Activated naive CD4-positive, alpha-beta T cell treated with anti-CD3 and anti-CD28 coated beads for 36 hours (primary cell): ENCODE data around the gene CCS. TPM values are rescaled to one million over a fixed set of nuclear protein-coding genes. Genes with fewer than 3 reads are reported as not detected.
A peak's percentile ranks its signal among the peaks of the same experiment; 100 is the strongest.
"Not testable (repeated sequence)": the region's sequence is repeated elsewhere in the genome, so short reads cannot be mapped to it uniquely, and the experiment has no call there.

Experiments used
- CTCF ChIA-PET: fragments of 350-600 bp; sonication (Branson Sonifier 250); formaldehyde crosslinking; loops from one replicate; lab custom pipeline; 2021; ENCODE audit warnings: antibody characterized with exemption; lab: Charles Lee
- DNase-seq: peaks from one replicate; pipeline ENCODE4 v3.0.0-alpha.2; 2020
- H3K27ac Mint-ChIP-seq: one replicate; pipeline ENCODE4 v1.8.0; 2021; ENCODE audit warnings: mild to moderate bottlenecking, mixed read lengths
- H3K27me3 Mint-ChIP-seq: one replicate; pipeline ENCODE4 v1.8.0; 2021; ENCODE audit warnings: low read depth, mixed read lengths
- H3K36me3 Mint-ChIP-seq: one replicate; pipeline ENCODE4 v1.8.0; 2021; ENCODE audit warnings: low read depth, mixed read lengths
- H3K4me1 Mint-ChIP-seq: one replicate; pipeline ENCODE4 v1.8.0; 2021; ENCODE audit warnings: low read depth, mixed read lengths
- H3K4me3 Mint-ChIP-seq: one replicate; pipeline ENCODE4 v1.8.0; 2021; ENCODE audit warnings: mild to moderate bottlenecking, moderate library complexity, mixed read lengths
- H3K9me3 Mint-ChIP-seq: one replicate; pipeline ENCODE4 v1.8.0; 2021; ENCODE audit warnings: mixed read lengths
- intact Hi-C: fragments of 100-400 bp; cut with micrococcal nuclease; formaldehyde crosslinking; loops from one replicate; pipeline ENCODE4 v1.15.1; 2023
- total RNA-seq, 2 experiments: library from RNA; stranded (reverse); gene quantifications; one replicate each; pipeline ENCODE4 v1.2.3, GENCODE V29; 2021

CCS gene
- total RNA-seq, 2 experiments from 2014 or later, result 22.6 to 22.8 TPM

GRCh38 chr11:66637557-66638176, 44.7 kb downstream of the CCS start:
- Mint-ChIP-seq H3K4me3 (peak overlapping the region; percentile 95), H3K27ac (peak overlapping the region; percentile 96), H3K4me1 (peaks cover 53% of the 10 kb centered on the region), H3K36me3 (peaks cover 63% of the 10 kb centered on the region), H3K9me3 (no peaks in the 10 kb centered on the region), H3K27me3 (no peaks in the 10 kb centered on the region)
- CTCF ChIA-PET, result interaction anchor here (0.6 to 2.4 kb wide), 11 partner anchors 9 to 252 kb away, joined by 3 to 14 read pairs (median 5); partner anchors contain the start of genes CCDC87, CCS, RBM14 and RBM4B
- no peak for DNase-seq
- intact Hi-C loops, result loop anchor here (1.0 to 5.0 kb wide), 6 partner anchors 21 to 230 kb away; partner anchors contain the start of genes ACTN3, CCDC87, CCS and DPP3

GRCh38 chr11:66638177-66639065, 45.4 kb downstream of the CCS start, which contains the start of gene RBM4:
TSS of gene RBM4 (plus strand) at chr11:66638703. CDS start at chr11:66639712, 1,009 bp downstream.
- CTCF ChIA-PET, result interaction anchor here (0.9 to 2.4 kb wide), 10 partner anchors 10 to 57 kb away, joined by 3 to 14 read pairs (median 5); partner anchors contain the start of genes CCDC87, CCS, RBM14 and RBM4B

GRCh38 chr11:66639066-66639813, 46.3 kb downstream of the CCS start:
- no peaks in the 10 kb centered on the region for H3K27me3 Mint-ChIP-seq
- CTCF ChIA-PET, result interaction anchor here (0.9 to 2.4 kb wide), 6 partner anchors 10 to 327 kb away, joined by 3 to 14 read pairs (median 6); partner anchors contain the start of genes CCDC87, CCS, RBM14 and RBM4B
- no peaks in the 10 kb centered on the region for H3K9me3 Mint-ChIP-seq
- intact Hi-C loops, result loop anchor here (5.0 kb wide), 1 partner anchor 232 kb away; no protein-coding TSS in a partner anchor
- peaks cover 70% of the 10 kb centered on the region for H3K36me3 Mint-ChIP-seq
- DNase-seq, result peak; percentile 49
- peaks cover 69% of the 10 kb centered on the region for H3K4me1 Mint-ChIP-seq
- H3K27ac Mint-ChIP-seq, result peak overlapping the region; percentile 96
- H3K4me3 Mint-ChIP-seq, result peak overlapping the region; percentile 95

More at GRCh38 chr11:66638177-66639065, 45.4 kb downstream of the CCS start, which contains the start of gene RBM4:
- peak within 1 kb of the TSS; percentile 95 for H3K4me3 Mint-ChIP-seq
- no peaks in the 10 kb centered on the region for H3K27me3 Mint-ChIP-seq
- no peaks in the 10 kb centered on the region for H3K9me3 Mint-ChIP-seq
- intact Hi-C loops, result loop anchor here (1.0 to 5.0 kb wide), 6 partner anchors 22 to 231 kb away; partner anchors contain the start of genes ACTN3, CCDC87, CCS and DPP3
- peaks cover 61% of the 10 kb centered on the region for H3K4me1 Mint-ChIP-seq
- H3K27ac Mint-ChIP-seq, result peak within 1 kb of the TSS; percentile 96
- H3K36me3 Mint-ChIP-seq, result peaks cover 66% of the 10 kb centered on the region
- DNase-seq, result peak; percentile 99

GRCh38 chr11:66639814-66640340, 46.9 kb downstream of the CCS start:
- H3K27ac Mint-ChIP-seq, result peak overlapping the region; percentile 96
- peaks cover 71% of the 10 kb centered on the region for H3K36me3 Mint-ChIP-seq
- H3K4me1 Mint-ChIP-seq, result peaks cover 72% of the 10 kb centered on the region
- intact Hi-C loops, result loop anchor here (5.0 kb wide), 1 partner anchor 233 kb away; no protein-coding TSS in a partner anchor
- DNase-seq, H3K27me3 Mint-ChIP-seq, H3K9me3 Mint-ChIP-seq: not testable (repeated sequence)
- CTCF ChIA-PET, result interaction anchor here (0.6 to 1.4 kb wide), 3 partner anchors 9 to 327 kb away, joined by 3 to 6 read pairs (median 3); no protein-coding TSS in a partner anchor
- H3K4me3 Mint-ChIP-seq, result peak overlapping the region; percentile 95

- peak overlapping the region; percentile 7 for H3K4me3 Mint-ChIP-seq
- peaks cover 83% of the 10 kb centered on the region for H3K36me3 Mint-ChIP-seq
- peaks cover 84% of the 10 kb centered on the region for H3K4me1 Mint-ChIP-seq
- CTCF ChIA-PET, result no interaction called here
- DNase-seq, result no peak
- no peaks in the 10 kb centered on the region for H3K9me3 Mint-ChIP-seq
- H3K27me3 Mint-ChIP-seq, result no peaks in the 10 kb centered on the region
- H3K27ac Mint-ChIP-seq, result peak overlapping the region; percentile 2
- intact Hi-C loops, result no loop called here
Measured at GRCh38 chr11:66641834-66642233, 48.8 kb downstream of the CCS start.

GRCh38 chr11:66643745-66644437, 50.9 kb downstream of the CCS start:
- H3K27me3 Mint-ChIP-seq, result no peaks in the 10 kb centered on the region
- intact Hi-C loops, result no loop called here
- H3K4me3 Mint-ChIP-seq, result peak overlapping the region; percentile 19
- peaks cover 85% of the 10 kb centered on the region for H3K36me3 Mint-ChIP-seq
- peaks cover 80% of the 10 kb centered on the region for H3K4me1 Mint-ChIP-seq
- CTCF ChIA-PET, result no interaction called here
- no peak for DNase-seq
- peak overlapping the region; percentile 47 for H3K27ac Mint-ChIP-seq
- no peaks in the 10 kb centered on the region for H3K9me3 Mint-ChIP-seq

GRCh38 chr11:66646828-66647227, 53.8 kb downstream of the CCS start:
- Mint-ChIP-seq H3K36me3 (peaks cover 76% of the 10 kb centered on the region), H3K4me3 (no peak overlapping the region), H3K27me3 (no peaks in the 10 kb centered on the region), H3K4me1 (peaks cover 80% of the 10 kb centered on the region), H3K9me3 (no peaks in the 10 kb centered on the region), H3K27ac (peak overlapping the region; percentile 38)
- CTCF ChIA-PET, result interaction anchor here (1.9 kb wide), 1 partner anchor 31 kb away, joined by 14 read pairs; the partner anchor contains the start of gene RBM4B
- no peak for DNase-seq
- intact Hi-C loops, result no loop called here

GRCh38 chr11:66649903-66650302, 56.9 kb downstream of the CCS start:
- Mint-ChIP-seq H3K4me1 (peaks cover 62% of the 10 kb centered on the region), H3K36me3 (peaks cover 57% of the 10 kb centered on the region), H3K27me3 (no peaks in the 10 kb centered on the region), H3K9me3 (no peaks in the 10 kb centered on the region), H3K27ac (peak overlapping the region; percentile 56), H3K4me3 (no peak overlapping the region)
- DNase-seq, result no peak
- intact Hi-C loops, result no loop called here
- CTCF ChIA-PET, result interaction anchor here (1.0 kb wide), 2 partner anchors 8 to 20 kb away, joined by 4 to 5 read pairs; no protein-coding TSS in a partner anchor

- intact Hi-C loops, result no loop called here
- Mint-ChIP-seq H3K9me3 (no peaks in the 10 kb centered on the region), H3K27me3 (no peaks in the 10 kb centered on the region), H3K36me3 (peaks cover 52% of the 10 kb centered on the region), H3K4me1 (peaks cover 54% of the 10 kb centered on the region), H3K27ac (no peak overlapping the region), H3K4me3 (no peak overlapping the region)
- no peak for DNase-seq
- CTCF ChIA-PET, result interaction anchor here (1.0 kb wide), 1 partner anchor 21 kb away, joined by 5 read pairs; no protein-coding TSS in a partner anchor
Measured at GRCh38 chr11:66651016-66651415, 58.0 kb downstream of the CCS start.

GRCh38 chr11:66652651-66653050, 59.7 kb downstream of the CCS start:
- Mint-ChIP-seq H3K36me3 (peaks cover 41% of the 10 kb centered on the region), H3K9me3 (no peaks in the 10 kb centered on the region), H3K27me3 (no peaks in the 10 kb centered on the region), H3K4me1 (peaks cover 40% of the 10 kb centered on the region), H3K4me3 (no peak overlapping the region), H3K27ac (peak overlapping the region; percentile 74)
- intact Hi-C loops, result no loop called here
- CTCF ChIA-PET, result interaction anchor here (0.6 to 1.8 kb wide), 2 partner anchors 10 to 63 kb away, joined by 5 to 6 read pairs; no protein-coding TSS in a partner anchor
- DNase-seq, result no peak
